Renal cortex interstitium (tissue), 11 donors: Measurements from ENCODE around the gene MCF2L. TPM values are rescaled to one million over a fixed set of nuclear protein-coding genes. Genes with fewer than 3 reads are reported as not detected.

Experiments
- DNase-seq, 11 donors: peaks; one replicate each; pipeline ENCODE4 v3.0.0-alpha.2; 2013; ENCODE audit warnings: low read depth in 9 of 11, low spot score in 4 of 11; ENCODE audit errors: extremely low read depth in 1 of 11
- polyA plus RNA-seq, 3 donors: library from polyadenylated mRNA; unstranded; fragments of 120-200 nt; gene quantifications; one replicate each; pipeline ENCODE4 v1.2.1, GENCODE V29; 2013; ENCODE audit not compliant: insufficient read length in 3 of 3

The MCF2L gene
- polyA plus RNA-seq, 3 donors = 29.5 to 46.9 (median 34.9) TPM

DNA sequence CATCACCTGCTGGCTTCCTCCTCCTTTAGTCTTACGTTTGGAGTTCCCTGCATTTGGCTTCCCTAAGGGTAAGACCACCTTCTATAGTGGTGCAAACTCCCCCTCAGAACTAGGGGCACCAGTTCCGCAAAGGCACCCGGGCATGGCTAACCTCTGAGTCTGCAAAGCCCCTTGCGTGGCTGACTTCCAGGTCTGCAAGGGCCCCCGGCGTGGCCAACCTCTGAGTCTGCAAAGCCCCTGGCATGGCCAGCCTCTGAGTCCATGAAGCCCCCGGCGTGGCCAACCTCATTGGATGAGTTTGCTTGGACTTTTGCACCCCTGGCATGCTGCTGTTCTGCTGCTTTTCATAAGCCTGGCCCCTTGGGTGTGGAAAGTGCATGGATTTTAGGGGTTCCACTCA lies 5.1 kb downstream of the MCF2L start:
- DNase-seq = no peak

DNA sequence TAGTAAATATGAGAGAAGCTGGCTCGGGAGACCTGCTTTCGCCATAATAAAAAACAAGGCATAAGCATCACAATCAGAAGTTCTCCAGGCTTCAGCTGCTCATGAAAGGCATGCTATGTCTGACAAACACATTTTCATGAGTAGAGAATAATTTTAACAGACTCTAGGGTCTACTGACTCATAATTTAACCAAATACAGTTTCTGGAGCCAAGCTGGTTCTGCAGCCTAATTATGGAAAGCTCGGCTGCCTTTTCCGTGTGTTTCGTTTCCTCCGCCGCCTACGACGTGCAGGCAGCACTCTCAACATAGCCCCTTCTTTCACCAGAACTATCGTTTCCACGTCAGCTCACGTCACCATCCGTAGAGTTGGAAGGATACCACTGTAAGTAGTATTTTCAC lies 5.7 kb downstream of the MCF2L start:
- no peak for DNase-seq

DNA sequence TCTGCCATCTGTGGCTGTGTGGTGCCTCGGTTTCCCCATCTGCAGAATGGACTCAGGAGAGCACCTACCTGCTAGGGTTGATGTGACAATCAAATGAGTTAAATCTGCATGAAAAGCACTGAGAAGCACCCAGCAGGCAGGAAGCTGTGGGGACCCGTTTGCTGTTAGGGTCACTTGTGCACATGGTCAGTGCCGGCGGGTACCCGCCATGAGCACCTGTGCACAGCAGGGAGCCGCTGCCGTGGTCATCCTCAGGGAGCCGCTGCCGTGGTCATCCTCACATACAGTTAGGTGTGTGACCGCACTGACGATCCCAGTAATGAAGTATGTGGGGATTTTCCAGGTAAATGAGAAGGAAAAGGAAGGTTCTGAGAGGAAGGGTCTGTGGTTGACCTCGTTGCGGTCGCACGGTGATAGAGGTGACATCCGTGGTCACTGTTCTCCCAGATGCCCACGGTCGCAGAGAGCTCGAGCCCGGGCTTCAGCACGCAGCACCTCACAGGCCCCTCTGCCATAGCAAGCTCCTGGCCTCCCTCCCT lies 6.5 kb downstream of the MCF2L start:
- no peak for DNase-seq

DNA sequence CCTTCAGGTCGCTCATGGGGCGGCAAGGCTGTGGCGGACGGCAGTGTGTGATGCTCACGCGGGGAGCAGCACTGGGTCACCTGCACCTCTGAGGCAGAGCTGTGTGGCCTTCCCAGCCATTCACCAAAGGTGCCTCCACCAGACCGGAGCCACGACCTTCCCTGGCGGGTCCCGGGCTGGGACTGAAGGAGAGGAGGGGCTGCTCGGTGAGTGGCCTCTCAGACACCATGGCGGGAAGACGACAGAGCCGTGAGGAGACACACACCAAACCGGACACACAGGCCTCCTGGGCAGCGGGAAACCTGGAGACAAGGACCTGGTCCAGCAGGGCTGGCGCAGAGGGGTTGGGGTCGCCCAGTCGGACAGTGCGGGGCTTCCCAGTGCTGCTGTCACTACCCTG lies 7.5 kb downstream of the MCF2L start:
- DNase-seq = no peak

DNA sequence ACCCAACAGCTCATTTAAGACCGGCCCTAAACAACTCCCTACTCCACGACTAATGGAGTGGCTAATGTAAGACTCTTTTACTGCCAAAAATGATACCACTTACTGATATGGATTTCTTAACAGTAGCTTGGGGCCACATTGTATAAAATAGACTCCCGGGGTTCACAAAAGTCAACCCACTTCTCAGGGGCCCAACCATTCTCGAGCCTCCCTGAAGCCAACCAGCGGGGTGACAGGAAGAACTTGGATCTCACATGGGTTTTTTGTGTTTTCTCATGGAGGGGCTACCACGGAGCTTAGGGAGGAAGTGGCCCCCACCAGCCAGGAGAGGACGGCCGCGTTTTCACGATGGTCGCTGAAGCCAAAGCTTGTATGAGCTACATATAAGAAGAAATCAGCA lies 8.1 kb downstream of the MCF2L start:
- no peak for DNase-seq

DNA sequence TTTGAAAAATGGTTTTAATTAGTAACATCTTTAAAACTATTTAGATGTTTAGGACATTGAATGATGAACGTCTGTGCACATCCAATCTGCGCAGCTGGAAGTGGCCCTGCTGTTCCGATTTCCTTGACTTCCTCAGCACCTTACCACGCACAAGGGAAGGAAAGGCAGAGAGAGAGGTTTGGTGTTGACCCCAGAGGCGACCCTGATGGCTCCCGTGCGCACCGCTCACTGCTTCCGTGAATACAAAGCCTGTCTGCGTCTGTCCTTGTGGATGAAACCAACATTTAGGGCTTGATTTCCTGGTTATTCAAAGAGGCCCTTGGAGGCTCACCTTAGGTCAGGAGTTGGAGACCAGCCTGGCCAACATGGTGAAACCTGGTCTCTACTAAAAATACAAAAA lies 8.5 kb downstream of the MCF2L start:
- no peak for DNase-seq

DNA sequence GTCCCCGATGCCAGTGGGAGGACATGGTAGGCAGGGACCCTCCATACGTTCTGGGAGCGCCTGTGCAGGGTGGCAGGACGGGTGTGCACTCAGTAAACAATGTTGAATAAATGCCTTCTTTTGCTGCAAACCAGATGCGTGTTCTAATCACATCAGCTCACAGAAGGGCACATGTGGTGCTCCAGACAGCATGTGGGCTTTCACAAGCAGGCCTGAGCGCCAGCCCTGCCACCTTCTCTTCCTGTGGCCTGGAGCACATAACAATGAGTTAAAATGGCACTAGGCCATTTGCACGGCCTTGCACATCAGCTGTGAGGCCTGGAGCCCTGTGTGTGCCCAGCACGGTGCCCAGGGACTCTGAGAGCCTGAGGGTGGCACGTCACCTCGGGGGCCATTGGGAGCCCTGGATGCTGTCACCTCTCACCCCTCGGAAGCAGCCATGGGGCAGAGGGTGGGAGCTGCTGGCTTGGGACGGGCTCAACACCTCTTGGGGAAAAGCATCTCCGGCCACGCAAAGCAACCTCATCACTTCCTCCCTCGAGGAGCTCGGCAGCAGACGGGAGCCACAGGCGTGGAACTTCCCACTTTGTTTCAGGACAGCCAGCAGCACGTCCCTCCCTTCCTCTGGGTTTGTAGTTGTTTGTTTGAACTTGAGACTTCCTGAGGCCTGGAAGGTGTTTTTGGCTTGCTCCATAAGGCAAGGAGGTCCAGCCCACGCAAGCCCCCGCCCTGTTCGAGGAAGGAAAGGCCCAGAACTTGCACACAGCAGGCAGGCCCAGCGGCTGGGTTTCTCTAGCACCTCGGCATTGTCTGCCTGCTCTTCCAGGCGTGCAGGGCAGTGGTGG lies 9.8 kb downstream of the MCF2L start:
- no peak for DNase-seq

DNA sequence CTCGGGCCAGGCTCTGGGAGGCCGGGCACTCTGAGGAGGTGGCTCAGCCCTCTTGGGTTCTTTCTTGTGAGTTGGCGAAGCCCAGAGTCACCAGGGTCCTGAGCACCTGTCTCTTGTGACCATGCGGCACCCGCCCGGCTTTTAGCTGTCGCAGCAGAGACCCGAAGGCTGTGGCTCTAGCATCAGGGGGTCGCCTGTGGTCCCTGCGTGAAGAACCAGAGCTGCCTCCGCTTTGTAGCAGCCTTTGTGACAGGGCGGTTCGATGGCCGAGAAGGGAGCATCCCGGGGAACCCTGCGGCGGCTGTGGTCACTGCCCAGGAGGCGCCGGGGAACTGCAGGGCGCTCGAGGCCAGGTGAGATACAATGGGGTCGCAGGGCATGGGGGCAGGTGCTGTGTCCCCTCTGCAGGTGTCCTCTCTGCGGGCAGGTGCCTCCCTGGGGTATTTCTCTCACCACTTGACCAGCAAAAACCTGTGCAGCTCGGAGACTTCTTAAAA lies 10.4 kb downstream of the MCF2L start:
- no peak for DNase-seq

DNA sequence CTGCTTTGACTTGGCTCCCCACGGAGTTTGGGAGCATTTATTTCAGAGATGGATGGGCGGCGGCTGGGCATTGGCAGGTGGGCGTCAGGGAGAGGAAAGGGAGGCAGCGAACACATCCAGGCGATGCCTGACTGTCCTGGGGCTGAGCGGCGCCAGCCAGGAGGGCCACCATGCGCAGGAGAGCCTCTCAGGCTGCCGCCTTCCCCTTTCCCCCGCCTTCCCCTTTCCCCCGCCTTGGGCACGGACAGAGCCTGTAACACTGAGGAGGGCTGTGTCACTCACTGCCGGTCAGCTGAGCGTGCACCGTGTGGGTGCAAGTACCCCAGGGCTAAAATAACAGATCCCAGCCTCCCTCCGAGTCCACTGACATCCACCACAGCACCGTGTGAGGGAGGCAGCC lies 11.4 kb downstream of the MCF2L start:
- DNase-seq = no peak

DNA sequence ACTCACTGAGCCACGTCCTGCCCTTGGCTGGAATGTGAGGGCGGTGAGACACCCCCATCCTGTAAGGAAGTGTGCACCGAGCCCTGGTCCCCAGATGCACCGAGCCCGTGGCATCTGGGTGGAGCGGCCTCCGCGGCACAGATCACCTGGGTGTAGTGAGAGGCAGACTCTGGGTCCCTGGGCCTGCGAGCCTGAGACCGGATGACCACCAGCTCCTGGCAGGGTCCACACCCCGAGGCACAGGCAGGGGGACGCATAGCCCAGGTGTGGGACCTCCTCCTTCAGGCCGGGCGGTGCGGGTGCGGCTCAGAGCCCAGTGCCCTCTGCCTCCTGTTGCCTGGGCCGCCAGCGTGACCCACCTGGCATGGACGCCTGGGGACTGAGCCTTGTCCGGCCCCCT lies 12.4 kb downstream of the MCF2L start:
- no peak for DNase-seq

DNA sequence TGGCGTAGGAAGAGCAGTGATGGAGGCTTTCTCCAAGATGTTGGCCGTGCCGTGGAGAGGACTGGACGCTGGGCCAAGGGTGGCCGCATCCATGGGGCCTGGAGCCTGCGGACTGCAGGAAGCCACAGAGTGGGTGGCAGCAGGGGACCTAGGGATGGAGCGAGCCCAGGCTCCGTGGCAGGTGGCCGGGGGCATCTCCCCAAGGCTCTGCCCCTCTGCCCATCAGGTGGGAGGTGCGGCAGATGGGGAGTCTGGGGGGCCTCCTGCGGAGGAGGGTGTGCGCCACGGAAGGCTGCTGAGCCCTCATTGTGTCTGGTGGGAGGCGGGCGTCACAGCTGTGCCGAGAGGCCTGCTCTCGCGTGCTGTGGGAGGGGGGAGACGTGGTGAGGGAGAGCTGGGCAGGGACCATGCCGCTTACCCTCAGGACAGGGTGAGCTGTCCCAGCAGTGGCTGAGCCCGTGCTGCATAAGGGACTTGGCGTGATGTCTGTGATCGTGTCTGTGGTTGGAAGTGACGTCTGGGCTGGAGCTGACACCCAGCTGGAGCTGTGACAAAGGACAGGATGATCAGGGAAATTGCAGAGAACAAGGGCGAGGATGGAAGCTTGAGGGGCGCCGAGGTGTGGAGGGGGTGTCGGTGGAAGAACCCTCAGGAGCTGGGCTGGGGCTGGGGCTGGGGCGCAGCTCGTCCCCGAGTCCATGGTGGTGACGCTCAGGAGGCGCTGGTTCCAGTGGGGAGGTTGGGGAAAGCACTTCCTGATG lies 13.4 kb downstream of the MCF2L start:
- no peak for DNase-seq

DNA sequence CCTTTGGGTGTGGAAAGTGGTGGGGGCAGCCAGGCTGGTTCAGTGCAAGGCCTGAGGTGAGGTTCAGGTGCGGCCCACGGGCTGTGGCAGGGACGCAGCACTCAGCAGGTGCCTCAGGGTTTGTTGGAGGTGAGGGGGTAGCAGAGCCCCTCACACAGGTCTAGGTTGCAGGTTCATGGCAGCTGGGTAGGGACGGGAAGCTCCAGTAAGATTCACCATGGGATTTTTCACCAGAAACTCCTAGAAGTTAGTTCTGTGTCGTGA lies 14.0 kb downstream of the MCF2L start:
- DNase-seq = no peak

DNA sequence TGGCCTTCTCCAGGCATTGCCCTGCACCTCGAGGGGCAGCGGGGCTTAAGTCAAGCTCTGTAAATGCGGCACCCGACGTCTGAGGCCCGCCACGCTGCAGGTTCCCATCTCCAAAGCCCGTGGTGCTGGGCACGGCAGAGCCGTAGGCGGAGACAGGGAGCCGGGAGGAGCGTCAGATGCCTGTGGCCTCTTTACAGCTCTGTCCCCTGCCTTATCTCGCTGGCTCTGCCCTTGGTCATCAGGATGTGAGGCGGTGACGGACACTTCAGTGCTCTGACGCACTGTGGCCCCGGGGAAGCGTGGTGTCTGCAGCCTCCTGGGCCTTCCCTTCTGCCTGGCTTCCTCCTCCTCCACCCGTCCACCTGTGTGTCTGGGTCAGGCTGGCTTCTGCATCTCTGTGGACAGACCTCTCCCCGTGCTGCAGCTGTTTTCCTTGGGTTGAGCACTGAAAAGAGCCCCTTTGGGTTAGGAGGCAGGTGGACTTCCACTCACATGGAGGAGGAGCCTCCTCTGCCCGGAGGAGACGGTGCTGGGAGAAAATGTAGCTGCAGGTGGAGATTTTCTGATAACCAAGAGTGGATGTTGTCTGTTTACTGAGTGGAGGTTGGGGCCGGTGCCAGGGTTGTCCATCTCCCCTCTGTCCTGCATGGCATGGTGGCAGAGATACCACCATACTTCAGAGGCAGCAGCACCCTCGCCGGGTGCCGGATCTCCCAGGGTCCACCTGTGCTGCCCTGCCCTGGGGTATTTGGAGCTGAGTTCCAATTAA lies 14.6 kb downstream of the MCF2L start:
- DNase-seq = no peak

DNA sequence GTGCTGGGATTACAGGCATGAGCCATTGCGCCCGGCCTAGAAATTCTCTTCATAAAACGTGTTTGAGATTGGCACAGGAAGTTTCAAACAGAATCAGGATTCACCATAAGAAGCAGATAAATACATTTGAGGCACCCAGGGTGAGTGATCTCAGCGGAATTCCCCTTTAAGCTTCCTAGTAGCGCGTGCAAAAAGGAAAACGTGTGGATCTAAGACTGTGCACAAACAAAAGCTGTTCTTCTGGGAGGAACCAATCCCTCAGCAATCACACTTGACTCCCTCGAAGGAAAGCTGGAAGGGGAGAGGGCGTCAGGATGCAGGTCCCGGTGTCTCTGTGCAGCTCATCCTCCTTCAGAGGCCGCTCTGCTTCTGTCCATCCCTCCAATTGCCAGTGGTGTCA lies 15.5 kb downstream of the MCF2L start:
- DNase-seq = no peak

DNA sequence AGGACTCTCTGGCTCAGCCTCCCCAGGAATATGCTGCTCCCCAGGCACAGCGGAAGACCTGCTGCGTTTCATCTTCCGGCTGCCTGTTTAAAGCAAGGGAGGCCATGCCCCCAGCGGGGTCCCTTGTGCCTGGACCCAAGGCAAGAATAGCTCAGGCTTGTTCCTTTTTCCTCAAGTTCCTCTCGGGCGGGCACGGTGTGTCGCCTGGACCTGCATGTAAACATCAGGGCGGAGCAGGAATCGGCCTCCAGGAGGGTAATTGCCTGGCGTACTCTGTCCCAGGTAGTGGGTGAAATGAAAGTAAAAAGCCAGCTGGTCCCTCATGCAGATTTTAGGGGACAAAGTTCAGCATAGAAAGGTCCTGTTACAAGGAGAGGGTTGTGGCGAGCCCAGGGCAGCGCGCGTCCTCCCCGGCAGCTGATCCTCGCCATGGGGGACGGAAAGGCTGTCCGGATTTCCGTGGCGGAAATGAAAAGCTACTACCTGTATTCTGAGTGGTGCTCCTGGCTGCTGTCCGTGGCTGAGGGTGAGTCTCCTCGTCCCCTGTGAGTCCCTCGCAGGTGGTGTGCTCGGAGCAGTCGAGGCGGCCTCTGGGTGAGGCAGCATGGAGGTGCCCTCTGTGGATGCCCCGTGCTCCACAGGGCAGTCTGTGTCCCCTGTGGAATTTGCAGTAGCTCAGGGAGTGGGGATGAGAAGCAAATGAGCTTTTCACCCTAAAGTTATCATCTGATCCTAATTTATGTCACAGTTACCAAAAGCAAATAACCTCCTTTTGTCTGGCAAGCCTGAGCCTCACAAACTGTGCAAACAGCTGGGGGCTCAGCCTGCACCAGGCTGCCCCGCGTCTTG lies 16.2 kb downstream of the MCF2L start:
- no peak for DNase-seq

DNA sequence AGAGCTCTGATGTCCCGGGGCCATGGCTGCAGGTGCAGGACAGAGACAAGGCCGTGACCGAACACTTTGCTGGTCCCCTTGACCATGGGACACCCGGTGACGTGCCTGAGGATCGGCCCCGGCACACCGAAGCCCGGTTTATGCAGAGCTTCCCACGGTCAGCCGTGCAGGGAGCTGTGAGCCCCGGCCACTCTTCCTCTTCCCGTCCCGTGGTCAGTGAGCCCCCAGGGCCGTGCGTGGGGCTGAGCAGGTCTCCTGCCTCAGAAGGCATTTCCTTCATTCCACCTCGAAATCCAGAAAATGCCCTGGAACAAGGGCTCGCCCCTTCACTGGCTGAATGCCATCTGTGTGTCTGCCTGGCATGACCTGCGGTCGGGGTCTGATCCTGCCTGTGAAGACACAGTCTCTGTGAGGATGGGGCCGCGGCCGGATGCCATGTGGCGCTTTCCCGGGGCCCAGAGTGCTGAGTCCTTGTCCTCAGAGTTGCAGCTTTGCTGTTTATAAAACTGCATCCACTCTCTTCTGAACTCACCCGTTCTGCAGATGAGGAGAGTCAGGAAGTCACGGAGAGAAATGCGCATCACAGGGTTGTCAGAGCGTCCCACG lies 16.9 kb downstream of the MCF2L start:
- no peak for DNase-seq

DNA sequence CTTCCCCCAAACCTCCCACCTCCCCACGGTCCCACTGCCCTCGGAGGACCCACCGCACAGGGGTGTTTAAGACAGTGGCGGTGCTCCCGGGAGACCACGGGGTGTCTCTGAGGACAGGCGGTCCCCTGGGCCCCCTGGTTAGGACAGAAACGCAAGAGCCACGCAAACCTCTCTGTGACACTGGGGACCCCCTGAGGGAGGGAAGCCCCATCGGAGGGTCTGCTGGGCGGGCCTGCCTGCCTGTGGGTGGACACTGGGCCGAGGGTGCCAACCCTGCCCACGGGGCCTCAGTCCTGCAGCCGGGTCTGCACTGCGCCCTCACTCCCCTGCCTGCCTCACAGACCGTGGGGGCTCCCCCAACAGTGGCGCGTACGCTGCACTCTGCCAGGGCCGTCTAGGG lies 17.5 kb downstream of the MCF2L start:
- no peak for DNase-seq

DNA sequence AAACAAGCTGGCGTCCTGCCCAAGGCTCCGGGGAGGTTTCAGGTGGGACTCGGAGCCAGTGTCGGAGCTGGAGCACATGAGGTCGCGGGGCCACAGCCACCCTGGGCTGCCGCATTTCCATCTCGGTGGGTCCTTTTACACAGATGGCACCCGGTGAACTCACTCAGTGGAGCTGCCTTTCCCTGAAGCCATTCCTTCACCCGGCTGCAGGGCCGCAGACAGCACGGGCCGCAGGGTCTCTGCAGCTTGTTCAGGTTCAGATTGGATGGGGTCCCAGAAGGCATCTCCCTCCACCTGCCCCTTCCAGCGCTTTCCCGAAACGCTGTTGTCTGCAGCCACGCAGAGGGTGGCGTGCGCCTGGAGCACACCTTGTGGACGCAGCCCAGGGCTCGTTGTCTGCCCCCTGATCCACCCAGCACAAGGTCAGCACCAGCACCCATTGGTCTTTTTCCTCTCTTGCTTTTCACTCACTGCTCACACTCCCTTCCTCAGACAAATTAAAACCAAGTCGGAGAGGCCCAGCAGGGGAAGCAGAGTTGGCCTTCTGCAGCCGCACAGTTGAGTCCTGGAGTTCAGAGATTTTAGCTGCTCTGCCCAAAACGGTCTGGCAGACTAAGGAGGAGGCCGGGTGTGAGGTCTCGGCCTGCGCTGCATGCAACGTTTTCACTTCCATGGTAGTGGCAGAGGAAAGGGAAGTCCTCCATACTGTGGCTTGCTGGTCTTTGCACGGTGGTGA lies 18.1 kb downstream of the MCF2L start:
- no peak for DNase-seq
